ENCODE measurements around the gene IFIT5.
"Not testable (repeated sequence)": the region's sequence is repeated elsewhere in the genome, so short reads cannot be mapped to it uniquely, and the experiment has no call there.

Gene IFIT5

DNA sequence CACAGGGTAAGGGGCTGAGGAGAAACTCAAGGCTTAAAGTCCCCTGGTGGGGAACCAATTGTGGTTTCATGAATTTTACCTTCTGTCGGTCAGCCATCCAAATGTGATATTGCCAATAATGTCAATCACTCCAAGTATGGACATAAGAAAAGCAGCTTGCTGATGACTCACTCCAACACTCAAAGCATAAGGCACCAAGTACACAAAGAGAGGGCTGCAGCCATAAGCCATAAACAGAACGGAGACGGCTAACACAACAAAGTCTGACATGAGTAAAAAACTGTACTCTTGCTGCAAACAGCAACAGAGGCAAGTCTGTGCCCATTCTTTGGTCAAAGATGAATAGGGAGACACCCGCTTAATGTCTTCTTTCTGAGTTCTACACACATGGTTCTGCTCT, 24.2 kb downstream of the IFIT5 start:
- no peak for DNase-seq

DNA sequence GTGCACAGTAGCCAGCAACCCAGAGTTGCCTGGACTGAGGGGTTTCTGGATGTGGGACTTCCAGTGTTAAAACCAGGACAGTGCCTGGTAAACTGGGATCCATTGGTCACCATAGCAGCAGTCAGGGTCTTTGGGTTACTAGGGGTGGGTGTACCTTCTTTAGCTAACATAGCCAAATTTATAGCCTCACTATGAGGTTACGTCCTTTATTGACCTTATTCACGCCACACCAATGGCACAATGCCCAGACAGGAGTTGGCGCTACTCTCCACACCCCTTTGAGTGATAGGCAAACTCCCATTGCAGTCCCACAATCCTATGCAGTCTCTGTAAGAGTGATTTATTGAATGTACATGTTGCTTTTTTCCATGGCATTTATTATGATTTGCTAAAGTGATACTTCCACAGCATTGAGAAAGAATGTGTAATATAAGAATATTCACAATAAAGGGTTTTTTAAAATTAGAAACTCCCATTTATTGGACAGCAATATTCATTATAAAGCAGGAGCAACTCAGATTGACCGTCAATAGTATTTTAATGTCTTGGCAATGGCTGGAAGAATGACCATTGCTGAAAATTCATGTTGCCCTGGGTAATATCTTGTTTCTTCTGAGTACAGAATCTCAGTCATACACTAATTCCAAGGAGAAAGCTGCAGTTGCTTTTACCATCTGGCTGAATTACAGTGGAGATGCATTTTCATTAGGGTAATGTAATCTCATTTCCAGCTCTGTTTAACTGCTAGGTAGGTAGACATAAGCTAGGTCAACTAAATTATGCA, 26.1 kb downstream of the IFIT5 start:
- DNase-seq, result no peak

DNA sequence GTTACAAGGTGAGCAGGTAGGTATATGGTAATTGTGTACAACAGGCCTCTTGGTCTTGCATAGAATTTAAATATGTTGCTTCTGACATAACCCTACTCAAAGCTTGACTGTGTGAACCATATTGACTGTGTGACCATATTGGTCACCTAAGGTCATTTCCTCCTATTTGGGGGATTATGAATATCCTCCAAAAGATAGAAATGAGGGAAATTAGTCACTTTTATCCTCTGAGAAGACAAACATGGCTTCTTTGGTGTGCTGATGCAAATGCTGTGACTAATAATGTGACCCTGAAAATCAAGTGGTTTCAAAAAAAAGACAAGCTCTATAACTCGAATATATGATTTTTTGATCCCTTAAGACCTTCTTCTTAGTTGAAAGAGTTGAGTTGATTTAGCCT, 27.9 kb downstream of the IFIT5 start:
- DNase-seq, result no peak

DNA sequence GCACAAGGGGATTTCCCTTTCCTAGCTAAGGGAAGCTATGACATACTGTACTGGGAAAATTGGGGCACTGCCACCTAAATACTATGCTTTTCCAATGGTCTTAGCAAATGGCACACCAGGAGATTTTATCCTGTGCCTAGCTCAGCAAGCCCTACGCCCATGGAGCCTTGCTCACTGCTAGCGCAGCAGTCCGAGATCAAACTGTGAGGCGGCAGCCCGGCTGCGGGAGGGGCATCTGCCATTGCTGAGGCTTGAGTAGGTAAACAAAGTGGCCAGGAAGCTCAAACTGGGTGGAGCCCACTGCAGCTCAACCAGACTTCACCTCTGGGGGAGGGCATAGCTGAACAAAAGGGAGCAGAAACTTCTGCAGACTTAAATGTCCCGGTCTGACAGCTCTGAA, 30.5 kb downstream of the IFIT5 start:
- DNase-seq, result not testable (repeated sequence)

DNA sequence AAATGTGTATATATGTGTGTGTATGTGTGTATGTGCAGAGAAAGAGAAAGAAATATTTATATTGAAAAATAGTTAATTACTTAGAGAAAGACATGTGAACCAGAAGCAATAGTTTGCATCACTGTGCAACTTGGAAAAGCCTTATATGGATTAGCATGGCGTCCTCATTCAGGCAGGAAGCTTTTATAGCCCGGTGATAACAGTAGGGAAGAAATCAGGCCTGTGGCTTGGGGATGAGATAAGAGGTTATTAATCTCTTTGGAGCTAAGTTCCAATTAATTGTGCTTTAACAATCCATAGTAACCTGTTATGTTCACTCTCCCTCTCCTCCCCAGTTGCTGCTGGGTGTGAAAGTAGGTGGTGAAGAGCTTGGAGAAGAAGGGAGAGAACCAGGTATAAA, 36.5 kb downstream of the IFIT5 start:
- DNase-seq, result no peak

DNA sequence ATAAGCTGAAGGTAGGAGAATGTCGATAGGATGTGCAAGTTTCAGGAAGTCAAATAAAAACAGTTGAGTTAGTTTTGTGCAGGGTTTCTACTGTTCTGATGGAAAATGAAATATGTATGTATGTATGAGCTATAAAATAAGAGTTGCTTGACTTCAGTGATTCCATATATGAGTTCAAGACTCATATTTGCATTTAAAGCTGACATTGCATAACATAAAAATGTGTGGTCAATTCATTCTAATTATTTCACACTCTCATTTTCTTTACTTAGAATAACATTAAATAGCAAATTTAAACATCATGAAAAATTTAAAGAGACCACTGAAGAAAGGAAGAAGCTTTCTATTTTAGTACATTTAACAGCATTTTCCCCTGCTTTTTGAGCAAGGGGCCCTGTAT, 37.8 kb downstream of the IFIT5 start:
- DNase-seq, result no peak

DNA sequence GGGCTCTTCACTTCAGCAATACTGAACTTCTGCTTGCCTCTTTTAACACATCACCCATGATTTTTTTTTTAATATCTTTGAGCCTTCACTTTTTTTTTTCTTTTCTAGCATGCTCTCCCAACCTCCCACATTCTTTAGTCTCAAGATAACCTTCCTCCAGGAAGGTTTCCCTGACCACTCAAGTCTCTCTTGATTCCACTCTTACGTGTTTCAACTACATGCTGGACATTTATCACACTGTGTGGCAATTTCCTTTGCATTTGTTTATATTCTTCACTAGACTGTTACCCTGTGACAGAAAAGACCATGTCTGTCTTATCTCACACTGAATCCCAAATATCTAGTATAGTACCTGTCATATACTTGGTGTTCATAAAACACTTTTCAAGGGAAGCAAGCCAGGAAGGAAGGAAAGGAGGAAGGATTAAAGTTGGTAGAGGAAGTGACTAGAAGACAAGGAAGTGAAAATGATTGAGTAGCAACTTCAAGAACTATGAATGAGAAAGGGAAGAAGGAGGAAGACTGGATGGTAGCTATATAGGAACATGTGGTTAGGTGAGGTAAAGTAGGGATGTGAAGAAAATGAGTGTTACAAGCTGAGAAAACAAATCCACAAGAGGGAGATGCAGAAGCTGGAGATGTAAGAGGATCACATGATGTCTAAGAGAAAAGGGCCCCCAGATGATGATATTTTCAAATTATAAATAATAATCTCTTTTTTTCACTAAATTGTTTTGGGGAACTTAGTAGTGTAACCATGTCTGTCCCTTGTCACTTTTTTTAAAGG, 40.4 kb downstream of the IFIT5 start:
- no peak for DNase-seq

DNA sequence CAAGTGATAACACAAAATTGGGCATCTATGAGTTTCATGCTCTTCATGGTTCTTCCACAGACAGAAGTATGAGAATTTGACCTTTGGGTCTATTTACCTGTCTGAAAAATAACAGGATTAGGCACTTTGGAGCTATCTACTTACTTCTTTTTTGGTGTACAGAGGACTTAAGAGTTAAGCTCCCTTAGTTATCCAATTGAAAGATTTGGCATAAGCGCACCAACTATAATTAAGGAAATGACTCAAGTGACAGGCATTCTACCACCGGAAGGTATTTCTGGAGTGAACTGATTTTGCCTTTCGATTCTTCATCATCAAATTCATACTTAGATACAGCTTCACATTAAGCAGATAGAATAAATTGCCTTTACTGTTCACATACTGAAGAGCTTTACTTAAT, 43.9 kb downstream of the IFIT5 start:
- no peak for DNase-seq

DNA sequence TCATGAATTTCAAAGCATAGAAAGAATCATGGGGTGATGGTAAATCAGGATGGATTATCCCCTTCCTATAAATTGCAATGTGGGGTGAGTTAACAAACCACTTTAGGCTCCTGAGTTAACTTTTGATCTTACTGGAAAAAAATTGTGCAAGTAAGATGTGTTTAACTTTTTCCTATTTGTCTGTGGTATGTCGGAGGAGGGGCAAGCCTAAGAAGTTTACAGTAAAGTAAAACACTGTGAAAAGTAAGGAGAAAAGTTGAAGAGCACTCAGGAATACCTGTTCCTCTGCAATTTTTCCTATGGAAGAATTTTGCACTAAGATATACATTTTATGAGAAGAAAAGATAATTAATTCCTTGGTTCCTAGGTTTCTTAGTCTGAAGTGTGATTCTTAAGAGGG, 44.4 kb downstream of the IFIT5 start:
- no peak for DNase-seq

DNA sequence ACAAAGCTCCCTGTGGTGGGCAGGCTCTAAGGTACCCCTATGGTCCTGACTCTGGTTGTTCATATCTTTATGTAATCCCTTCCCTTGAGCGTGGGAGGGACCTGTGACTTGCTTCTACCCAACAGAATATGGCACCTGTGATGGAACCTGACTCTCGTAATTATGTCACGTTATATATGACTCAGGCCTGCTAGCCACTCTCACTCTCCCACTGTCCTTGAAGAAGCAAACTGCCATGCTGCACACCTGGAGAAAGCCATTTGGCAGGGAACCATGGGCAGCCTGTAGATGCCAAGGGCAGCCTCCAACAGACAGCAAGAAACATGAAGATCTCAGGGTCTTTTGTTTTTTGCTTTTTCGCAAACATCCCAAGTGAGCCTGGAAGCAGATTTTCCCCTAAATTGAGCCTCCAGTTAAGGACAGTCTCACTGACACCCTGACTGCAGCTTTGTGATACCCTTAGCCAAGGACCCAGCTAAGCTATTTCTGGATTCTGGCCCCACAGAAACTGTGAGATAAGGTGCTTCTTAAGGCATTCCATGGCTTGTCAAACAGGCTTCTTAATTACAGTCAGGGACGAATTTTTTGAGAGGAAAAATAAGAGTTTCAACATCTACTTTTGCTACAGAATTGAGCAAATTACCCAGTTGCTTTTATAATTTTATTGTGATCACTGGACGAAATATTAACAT, 49.6 kb downstream of the IFIT5 start:
- no peak for DNase-seq

DNA sequence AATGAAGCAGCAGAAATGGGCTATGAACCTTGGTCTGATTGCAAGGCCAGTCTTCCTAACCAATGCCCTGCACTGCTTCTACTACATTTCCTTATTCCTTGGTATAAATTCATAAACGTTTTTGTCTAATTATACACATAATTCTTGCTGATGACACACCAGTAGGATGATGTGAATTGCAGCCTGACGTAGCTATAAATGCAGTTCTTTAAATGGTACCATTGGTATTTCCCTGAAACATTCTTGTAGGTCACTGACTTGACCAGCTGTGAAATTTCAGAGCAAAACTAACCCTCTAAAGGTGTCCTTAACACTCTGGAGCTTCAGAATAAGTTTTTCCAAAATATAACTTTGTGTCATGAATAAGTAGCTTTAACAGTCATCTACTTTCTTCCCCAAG, 50.8 kb downstream of the IFIT5 start:
- DNase-seq, result no peak

DNA sequence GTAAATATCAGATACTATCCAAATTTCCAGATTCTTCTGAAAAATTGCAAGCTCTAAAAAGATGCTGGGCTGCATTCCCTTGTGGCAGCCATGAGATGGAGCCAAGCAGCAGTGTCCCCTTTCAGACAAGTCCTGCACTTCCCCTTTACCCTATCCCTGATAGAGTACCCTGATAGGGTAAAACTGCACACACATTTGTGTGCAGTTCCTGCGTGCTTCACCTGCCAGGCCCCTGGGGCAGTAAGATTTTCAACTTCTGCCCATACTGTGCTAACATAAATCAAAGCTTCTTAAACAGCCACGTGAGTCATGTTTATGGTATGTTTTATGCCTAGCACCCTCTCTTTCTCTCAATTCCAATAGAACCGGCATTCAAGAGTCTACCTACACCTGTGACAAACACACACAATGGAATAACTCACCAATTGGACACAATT, 52.2 kb downstream of the IFIT5 start:
- no peak for DNase-seq

DNA sequence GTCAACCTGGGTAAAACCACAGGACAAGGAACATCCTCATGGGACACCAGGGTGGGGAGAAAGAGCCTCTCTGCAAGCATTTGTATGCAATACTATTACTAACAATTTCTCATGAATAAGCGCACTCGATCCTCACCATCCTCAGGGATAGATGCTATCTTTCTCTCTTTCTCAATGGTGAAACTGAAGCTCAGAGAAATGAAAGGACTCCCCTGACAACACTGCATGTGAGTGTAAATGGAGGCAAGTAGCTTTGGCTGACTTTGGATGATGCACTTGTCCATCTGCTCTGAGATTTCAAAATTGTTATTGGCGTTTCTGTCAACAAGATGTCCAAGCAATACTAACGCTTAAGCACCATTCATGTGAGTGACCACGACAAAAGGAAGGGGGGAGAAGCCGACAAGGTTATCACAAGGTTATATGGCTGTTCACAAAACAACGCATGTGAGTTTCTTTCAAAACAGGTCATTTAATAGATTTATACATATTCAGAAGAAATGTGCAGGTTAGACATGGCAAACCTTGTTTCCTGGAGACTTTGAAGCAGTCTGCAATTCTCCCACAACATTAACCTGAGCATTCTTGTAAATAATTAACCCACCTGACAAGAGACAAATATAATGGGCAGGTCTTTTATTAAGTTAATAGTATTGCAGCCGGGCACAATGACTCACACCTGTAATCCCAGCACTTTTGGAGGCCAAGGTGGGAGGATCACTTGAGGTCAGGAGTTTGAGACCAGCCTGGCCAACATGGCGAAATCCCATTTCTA, 54.0 kb downstream of the IFIT5 start:
- DNase-seq, result no peak

DNA sequence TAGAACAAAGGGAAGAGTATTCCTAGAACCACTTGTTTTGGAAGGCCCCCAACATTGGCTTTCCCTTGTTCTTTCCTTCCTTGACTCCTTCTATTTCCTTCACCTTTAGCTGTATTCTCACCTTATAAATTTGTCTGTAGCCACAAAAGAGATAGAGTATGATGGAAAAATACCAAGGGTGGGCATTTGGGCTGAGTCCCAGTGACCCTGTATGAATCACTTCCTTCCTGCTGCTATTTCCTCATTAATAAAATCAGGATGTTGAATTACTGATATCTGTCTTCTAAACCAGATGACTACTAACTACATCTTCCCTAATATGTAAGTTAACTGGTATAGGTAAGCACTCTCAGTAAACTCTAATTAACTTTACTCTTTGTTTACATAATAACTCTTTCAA, 55.1 kb downstream of the IFIT5 start:
- no peak for DNase-seq

Data from NCI-H2171 treated with DMSO at 0.1 percent for 48 hours (cell line).